NCI-H146 treated with DMSO at 0.1 percent for 48 hours (cell line): Measurements from ENCODE around the gene AMH.
"Not testable (repeated sequence)": the region's sequence is repeated elsewhere in the genome, so short reads cannot be mapped to it uniquely, and the experiment has no call there.

Experiments
- DNase-seq: peaks from one replicate; lab custom pipeline; 2025; ENCODE audit not compliant: unreplicated experiment; lab: John Stamatoyannopoulos, UW

Gene AMH

DNA sequence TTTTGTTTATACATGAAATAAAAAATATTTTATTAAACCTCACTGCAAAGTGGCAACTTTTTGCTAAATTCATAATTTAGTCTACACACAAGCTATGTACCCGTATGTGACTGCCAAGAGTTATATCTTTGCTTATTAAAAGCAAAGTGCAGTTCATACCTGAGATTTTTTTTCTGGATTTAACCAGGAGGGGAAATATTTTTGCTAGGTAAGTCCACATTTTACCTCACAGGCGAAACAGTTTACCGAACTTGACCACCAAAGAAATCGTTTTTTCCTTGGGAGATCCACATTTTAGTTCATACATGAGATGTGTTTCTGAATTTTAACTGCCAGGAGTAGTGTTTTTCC, 19.3 kb downstream of the AMH start:
- DNase-seq: no peak

DNA sequence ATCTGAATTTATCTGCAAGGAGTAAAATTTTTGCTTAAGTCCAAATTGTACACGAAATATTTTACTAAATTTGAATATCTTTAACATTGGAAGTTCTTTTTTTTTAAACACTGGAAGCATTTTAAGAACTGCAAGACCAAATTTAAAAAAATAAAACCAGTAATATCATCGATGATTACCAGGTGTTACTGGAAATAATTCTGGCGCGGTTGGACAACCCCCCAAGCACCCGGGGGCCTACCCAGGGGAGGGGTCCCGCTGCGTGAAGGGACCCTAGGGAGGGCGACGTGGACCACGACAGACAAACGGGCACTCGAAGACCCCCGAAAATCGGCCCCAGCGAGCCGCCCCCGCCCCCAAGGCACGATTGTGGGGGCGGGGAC, 19.7 kb downstream of the AMH start:
- DNase-seq: no peak

DNA sequence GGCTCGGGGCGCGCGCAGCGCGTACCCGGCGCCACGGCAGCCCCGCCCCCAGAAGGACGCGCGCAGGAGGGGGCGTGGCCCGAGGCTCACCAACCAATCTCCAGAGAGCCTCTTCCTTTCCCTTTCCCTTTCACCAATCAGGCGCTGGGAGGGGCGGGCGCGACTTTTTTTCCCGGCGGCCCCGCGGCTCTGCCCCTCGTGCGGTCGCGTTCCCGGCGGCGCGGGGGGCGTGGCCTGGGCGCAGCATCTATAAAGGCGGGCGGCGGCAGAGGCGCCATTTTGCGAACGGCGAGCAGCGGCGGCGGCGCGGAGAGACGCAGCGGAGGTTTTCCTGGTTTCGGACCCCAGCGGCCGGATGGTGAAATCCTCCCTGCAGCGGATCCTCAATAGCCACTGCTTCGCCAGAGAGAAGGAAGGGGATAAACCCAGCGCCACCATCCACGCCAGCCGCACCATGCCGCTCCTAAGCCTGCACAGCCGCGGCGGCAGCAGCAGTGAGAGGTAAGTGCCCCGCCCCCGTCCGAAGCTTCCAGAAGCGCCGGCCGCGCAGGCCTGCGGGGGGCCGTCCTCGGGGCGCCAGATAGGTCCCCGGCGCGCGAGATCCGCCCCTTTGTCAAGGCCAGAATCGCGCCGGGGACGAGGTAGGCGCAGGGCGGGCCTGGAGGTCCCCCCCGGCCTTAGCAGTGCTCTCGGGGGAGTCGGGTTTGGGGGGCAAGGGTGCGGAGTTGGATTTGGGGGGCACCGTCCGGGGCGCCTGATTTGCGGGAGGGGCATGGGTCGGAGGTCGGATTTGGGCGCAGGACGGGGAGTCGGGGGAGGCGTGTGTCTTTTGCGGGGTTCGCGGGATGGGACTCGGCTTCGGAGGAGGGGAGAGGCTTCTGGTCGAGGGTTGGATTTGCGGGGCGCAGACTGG, 20.4 kb downstream of the AMH start:
- peak; percentile 78 for DNase-seq

DNA sequence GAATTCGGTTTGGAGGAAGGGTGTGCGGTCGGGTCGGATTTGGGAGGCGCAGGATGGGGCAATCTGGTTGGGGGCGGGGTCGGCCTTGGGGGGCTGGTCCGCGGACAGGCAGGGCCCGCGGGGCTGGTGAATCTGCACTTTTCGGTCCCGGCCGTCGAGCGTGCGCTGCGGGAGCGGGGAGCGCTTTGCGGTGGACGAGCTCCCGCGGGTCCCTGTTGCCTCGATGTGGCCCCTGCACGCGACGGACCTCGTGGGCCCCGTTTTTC, 21.0 kb downstream of the AMH start:
- no peak for DNase-seq

DNA sequence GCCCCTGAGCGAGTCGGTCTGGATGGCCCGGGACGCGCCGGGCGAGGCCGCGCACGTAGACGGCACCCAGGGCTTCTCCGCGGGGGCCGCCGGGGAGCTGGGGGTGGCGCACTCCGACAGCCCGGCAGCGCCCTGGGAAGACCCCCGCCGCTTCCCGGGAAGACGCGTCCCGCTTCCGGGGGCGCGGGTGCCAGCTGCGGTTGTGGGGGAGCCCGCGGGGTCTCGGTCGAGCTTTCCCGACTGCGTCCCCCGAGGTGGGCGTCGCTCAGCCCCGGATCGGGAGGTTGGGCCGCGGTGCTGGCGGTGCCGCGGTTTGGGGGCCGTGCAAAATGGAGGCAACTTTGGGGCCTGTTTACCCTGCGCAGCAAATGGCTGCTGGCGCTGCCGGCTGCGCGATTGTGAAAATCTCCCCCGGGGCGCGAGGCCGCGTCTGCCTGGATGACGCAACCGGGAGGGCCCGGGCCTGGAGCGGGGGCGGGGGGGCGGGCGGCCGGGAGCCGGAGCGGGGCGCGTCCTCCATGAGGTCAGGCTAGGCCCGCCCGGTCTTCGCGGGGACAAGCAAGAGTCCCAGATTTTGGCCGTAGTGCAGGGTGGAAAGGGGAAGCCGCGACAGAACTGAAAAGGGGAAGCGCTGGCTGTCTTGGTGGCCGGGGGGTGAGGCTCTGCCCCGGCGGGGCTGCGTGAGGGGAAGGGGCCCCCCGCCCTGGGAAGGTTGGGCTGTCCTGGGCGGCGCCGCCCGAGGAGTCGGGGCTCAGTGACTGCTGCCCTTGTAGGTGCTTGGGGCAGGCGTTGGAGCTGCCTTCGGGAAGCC, 21.5 kb downstream of the AMH start:
- DNase-seq: no peak

DNA sequence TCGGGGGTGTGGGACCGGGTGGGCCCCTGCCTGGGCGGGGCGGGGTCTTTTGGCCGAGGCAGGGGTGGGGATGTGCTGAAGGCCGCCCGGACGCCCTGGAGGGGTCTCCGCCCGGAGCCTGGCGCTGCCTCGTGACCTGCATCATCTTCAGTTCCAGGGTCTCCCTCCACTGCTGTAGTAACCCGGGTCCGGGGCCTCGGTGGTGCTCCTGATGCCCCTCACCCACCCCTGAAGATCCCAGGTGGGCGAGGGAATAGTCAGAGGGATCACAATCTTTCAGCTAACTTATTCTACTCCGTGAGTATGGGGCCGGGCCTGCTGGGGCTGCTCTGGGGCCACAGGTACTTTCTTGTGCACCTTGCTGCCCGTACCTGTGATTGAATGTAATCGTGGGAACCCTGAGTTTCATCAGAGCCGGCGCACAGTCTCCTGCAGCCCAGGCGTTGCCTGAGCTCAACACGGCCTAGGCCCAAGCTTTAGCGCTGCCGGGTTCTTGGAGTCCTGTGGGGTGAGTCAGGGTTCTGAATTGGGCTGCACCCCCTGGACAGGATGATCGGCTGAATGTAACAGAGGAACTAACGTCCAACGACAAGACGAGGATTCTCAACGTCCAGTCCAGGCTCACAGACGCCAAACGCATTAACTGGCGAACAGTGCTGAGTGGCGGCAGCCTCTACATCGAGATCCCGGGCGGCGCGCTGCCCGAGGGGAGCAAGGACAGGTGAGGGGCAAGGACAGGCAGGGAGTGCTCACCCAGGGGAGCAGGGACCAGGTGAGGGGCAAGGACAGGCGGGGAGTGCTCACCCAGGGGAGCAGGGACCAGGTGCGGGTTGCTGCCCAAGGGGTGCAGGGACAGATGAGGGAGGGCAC, 22.3 kb downstream of the AMH start:
- DNase-seq: no peak

DNA sequence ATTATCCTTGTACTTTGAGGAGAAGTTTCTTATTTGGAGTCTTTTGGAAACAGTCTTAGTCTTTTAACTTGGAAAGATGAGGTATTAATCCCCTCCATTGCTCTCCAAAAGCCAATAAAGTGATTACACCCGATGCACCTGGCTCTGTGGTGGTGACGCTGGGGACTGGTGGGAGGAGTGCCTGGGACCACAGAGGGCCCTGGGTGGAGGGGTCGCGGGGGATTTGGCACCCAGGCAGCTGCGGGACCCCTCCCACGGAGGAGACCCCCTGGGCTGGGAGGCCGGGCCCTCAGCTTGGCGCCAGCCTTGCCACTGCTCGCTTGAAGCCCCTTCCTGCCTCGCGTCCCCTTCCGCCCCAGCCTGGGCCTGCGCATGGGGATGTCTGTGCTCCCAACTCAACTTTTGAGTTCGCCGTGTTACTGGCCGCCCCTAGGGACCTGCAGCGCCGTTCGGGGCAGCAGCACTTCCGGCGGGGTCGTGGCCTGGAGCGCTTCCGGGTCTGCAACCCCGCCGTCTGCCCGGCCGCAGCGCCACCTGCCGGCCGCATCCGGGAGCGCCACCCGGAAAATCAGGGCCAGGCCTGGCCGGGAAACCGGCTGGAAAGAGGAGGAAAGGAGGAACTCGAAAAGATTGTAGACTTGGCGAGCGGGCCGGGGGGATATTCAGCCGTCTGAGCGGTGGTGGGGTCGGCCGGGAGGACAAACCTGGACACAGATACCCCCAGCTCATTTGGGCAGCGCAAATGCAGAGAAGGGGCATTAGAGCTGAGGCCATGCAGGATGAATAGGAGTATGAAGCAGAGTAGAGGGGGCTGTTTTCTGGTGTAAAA, 24.4 kb downstream of the AMH start:
- no peak for DNase-seq

DNA sequence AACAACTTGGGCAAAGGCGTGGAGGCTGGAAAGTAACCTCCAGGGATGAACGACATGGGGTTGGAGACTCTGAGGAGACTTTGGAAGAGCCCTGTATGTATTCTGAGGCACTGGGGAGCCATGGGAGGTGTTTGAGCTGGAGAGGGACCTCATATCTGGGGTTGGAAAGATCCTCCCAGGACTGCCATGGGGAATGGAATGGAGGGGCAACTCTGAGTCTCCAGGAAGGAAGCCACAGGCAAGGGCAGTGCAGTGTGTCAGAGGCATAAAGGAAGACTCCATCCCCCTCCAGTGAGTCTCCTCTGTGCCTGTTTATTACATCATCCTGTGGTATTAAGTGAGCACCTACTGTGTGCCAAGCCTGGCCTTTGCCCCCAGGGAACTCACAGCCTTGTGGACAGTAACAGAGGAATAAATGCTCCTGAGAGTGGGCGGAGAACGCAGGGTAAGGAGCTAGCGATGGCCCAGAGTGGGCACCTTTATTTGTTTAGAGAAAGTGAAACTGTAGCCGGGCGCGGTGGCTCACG, 25.1 kb downstream of the AMH start:
- DNase-seq: no peak

DNA sequence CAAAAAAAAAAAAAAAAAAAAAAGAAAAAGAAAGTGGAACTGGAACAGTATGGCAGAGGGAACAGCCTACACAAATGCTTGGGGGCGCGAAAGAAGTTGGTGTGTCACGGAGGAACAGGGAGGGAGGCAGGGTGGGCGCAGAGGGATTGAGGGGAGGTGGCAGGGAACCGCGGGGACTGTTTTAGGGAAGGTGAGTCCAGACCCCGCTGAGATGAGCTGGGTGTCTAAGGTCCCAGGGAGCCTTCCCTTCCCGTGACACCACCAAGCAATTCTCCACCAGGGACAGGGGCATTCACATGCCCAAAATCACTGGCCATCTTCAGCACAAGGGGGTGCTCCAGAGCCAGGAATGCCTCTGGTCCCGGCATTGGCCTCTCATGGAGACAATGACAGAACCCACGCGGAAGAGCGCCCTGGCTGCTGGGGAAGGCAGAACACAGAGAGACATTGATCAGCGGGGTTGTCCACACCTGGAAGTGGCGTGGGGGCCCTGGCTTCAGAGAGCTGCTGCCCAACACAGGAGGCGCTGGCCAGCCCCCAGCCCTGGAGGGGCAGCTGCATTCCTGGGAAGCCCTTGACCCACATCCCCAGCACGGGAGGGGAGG, 25.9 kb downstream of the AMH start:
- no peak for DNase-seq

DNA sequence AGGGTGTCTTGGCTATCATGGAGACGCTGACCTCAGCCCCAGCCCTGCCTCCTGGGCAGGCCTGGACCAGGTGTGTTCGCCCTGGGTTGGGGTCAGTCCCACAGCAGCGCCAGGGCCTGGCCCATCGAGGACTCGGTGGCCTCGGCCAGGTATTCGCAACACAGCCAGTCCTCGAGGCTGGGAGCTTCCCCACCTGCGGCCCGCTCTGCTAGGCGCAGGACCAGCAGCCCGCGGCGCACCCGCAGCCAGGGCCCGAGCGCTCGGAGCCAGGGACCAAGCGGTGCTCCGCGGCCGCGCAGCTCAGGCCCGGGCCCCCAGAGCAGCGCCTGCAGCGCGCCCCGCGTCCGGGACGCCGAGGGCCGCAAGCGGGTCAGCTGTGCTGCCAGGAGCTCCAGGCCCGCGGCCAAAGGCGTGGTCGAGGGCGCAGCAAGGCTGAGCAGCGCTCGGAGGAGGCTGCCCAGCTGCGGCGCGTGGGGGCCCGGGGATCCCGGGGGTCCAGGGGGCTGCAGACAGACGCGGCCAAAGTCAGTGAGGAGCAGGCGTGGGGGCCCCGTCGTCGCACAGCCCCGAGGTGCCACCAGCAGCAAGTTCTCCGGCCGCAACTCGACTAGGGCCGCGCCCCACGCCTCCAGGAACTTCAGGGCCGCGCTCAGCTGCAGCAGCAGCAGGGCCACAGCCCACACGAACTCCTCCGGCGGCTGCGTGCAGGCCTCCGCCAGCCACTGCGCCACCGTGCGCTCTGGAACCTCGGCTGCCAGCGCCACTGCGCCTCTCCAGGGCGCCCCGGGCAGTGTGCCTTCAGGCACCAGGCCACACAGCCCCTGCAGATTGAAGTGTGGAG, 26.7 kb downstream of the AMH start:
- DNase-seq: no peak

DNA sequence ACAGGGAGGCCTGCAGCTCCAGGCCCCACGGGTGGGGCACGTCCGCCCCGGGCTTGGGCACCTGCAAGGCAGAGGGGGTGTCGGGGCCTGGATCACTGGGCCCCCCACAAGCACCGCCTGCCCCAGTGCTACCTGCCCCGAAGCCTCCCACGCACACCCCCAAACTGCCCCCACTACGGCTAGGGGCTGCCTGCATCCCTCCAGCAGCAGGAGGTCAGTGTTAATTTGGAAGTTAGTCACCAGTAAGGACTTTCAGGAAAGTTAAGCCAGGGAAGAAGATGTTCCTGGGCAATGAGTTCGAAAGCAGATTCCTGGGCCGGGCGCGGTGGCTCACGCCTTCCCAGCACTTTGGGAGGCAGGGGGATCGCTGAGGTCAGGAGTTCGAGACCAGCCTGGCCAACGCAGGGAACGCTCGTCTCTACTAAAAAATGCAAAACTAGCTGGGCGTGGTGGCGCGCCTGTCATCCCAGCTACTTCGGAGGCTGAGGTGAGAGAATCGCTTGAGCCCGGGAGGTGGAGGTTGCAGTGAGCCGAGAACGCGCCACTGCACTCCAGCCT, 27.4 kb downstream of the AMH start:
- no peak for DNase-seq

DNA sequence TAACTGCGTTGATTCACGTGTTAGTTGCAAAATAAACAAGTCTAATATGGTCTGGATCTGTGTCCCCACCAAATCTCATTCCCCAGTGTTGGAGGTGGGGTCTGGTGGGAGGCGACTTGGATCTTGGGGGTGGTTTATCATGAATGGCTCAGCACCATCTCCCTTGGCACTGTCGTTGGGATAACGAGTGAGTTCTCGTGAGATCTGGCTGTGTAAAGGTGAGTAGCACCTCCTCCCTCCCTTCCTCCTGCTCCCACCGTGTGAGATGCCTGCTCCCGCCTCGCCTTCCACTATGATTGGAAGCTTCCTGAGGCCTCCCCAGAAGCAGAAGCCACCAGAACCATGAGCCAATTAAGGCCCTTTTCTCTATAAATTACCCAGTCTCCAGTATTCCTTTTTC, 28.0 kb downstream of the AMH start:
- no peak for DNase-seq

DNA sequence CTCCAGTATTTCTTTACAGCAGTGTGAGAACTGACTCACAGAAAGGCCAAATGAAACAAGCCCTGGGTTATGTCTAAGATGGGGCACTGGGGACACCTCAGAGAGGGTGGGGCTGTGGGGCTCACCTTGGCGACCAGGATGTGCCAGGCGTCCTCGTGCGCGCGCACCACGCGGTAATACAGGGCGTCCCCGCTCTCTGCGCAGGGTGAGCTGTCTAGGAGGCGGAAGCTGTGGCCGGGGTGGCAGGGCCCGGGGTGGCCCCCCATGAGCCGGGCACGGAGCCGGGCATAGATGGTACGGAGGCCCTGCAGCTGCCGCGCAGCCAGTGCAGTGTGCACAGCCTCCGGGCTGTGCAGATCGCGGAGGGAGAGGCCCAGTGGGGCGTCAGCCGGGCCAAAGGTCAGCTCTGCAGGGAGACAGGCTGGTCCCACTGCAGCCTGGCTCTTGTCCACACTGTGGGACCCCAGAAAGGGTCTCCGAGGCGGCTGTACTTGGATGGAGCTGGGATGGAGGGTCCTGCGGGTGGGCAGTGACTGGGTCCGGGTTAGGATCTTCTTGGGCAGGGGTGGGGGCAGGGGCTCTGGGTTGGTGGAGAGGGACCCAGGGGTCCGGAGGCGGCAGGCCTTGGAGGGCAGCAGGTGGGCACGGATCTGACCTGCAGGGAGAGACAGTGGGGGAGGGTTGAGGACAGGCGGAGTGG, 29.5 kb downstream of the AMH start:
- no peak for DNase-seq

DNA sequence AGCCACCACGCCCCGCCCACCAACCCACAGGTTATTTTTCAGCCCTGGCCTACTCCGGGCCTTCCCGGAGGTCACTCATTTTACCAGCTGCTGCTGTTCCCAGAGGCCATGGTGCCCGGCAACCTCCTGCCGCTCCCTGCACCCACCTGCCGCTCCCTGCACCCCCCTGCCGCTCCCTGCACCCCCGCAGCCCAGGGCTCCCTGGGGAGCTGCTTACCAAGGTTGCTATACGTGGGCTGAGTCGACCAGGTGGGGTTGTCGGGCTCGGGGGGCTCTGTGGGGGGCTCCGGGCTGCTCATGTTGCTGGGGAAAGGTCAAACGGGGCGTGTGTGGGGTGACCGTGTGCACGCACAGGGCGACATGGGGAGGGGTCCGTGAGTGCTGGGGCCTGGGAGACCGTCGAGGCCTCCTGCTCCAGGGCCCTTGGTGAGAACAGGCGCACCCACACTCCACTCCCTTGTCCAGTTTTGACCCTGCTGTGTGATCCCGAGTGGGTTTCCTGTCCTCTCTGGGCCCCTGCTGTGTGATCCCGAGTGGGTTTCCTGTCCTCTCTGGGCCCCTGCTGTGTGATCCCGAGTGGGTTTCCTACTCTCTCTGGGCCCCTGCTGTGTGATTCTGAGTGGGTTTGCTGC, 31.6 kb downstream of the AMH start:
- no peak for DNase-seq

DNA sequence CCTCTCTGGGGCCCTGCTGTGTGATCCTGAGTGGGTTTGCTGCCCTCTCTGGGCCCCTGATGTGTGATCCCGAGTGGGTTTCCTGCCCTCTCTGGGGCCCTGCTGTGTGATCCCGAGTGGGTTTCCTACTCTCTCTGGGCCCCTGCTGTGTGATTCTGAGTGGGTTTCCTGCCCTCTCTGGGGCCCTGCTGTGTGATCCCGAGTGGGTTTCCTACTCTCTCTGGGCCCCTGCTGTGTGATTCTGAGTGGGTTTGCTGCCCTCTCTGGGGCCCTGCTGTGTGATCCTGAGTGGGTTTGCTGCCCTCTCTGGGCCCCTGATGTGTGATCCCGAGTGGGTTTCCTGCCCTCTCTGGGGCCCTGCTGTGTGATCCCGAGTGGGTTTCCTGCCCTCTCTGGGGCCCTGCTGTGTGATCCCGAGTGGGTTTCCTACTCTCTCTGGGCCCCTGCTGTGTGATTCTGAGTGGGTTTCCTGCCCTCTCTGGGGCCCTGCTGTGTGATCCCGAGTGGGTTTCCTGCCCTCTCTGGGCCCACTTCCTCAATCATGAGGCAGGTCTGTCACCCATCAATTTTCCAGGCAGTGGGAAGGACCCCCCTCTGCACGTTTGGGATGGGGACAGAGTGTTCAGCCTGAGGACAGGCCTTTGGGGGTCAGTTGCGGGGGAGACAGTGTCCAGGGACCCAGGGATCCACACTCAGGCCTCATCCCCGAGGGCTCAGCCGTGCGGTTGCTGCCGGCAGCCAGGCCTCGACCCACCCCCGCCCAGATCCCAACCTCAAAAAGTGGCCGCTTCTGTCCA, 32.3 kb downstream of the AMH start:
- DNase-seq: not testable (repeated sequence)

DNA sequence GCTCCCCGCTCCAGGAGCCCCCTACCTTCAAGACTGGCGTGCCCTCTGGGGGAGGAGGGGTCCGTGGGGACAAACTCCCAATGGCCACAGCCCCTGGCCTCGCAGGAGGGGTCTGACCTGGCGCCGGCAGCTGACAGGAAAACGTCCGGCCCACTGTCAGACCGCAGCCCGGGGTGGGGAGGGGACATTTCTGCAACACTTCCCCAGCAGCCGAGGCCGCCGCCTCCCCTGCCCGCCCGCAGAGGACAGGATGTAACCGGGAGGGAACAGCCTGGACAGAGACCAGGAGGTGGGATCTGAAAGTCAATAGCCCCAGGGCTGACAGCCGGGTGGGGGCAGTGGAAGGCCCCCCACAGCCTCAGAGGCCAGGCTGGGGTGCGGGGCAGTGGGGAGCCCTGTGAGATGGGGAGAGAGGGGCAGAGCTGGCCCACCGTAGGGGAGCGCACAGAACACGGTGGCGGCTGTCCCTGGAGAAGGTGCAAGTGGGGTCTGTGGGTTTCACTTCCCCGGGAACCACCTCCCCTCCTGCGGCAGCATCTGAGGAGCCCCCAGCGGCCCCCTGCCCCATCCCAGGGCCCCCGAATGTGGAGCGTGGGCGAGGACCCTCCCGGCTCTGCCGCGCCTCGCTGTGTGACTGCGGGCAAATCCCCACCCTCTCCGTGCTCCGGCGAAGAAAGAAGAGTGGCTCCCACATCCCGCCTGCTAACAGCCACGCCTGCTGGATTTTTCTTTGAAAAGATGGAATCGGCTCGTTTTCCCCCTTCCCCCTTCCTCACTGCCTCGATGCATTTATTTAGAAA, 33.1 kb downstream of the AMH start, which contains the start of gene PEAK3:
Gene PEAK3 (minus strand): TSS at position 114 of the 800 bp plus-strand sequence. CDS start 1,244 bp downstream, outside the sequence.
- DNase-seq: no peak
